Activated CD8-positive, alpha-beta memory T cell treated with anti-CD3 and anti-CD28 coated beads for 4 hours (primary cell): Measurements from ENCODE around the gene SLC2A8.

Source experiments
- DNase-seq, 2 donors: peaks; one replicate each; pipeline ENCODE4 v3.0.0-alpha.2; 2020; ENCODE audit warnings: low read depth in 2 of 2

Gene SLC2A8

GRCh38 chr9:127403507-127404192 lies 6.7 kb downstream of the SLC2A8 start:
- no peak for DNase-seq

- DNase-seq = no peak
Observed at GRCh38 chr9:127404631-127405030, 7.7 kb downstream of the SLC2A8 start.

- no peak for DNase-seq
Observed at GRCh38 chr9:127405344-127406125, 8.6 kb downstream of the SLC2A8 start.

- DNase-seq = no peak
Observed at GRCh38 chr9:127406799-127407491, 10.0 kb downstream of the SLC2A8 start.

- DNase-seq = no peak
Observed at GRCh38 chr9:127407492-127407843, 10.5 kb downstream of the SLC2A8 start.

- no peak for DNase-seq
Observed at GRCh38 chr9:127411122-127411521, 14.2 kb downstream of the SLC2A8 start.

- DNase-seq = no peak
Observed at GRCh38 chr9:127415141-127415540, 18.2 kb downstream of the SLC2A8 start.

GRCh38 chr9:127415657-127416056 lies 18.7 kb downstream of the SLC2A8 start:
- DNase-seq = no peak

GRCh38 chr9:127417131-127418036 lies 20.4 kb downstream of the SLC2A8 start:
- DNase-seq = no peak

GRCh38 chr9:127418037-127418471 lies 21.1 kb downstream of the SLC2A8 start:
- no peak for DNase-seq

- DNase-seq = no peak
Observed at GRCh38 chr9:127419348-127419747, 22.4 kb downstream of the SLC2A8 start.

GRCh38 chr9:127421057-127421456 lies 24.1 kb downstream of the SLC2A8 start:
- DNase-seq = no peak

- no peak for DNase-seq
Observed at GRCh38 chr9:127422133-127422782, 25.3 kb downstream of the SLC2A8 start.

- DNase-seq = no peak
Observed at GRCh38 chr9:127422787-127423186, 25.8 kb downstream of the SLC2A8 start.

GRCh38 chr9:127423476-127423933 lies 26.5 kb downstream of the SLC2A8 start:
- DNase-seq = no peak

- peak; percentile 80 to 81 for DNase-seq
Observed at GRCh38 chr9:127423934-127424675, 27.1 kb downstream of the SLC2A8 start, which contains the start of gene ZNF79. TSS of gene ZNF79 (plus strand) at chr9:127424382. CDS start at chr9:127424788, 406 bp downstream.

GRCh38 chr9:127424676-127424999 lies 27.7 kb downstream of the SLC2A8 start:
- no peak for DNase-seq

- DNase-seq = no peak
Observed at GRCh38 chr9:127426756-127427155, 29.8 kb downstream of the SLC2A8 start.

- no peak for DNase-seq
Observed at GRCh38 chr9:127428348-127428747, 31.4 kb downstream of the SLC2A8 start.

GRCh38 chr9:127430415-127430814 lies 33.4 kb downstream of the SLC2A8 start:
- DNase-seq = no peak
